NCI-H460 (cell line): ENCODE data around the gene SST. TPM values are rescaled to one million over a fixed set of nuclear protein-coding genes. Genes with fewer than 3 reads are reported as not detected.
"Not testable (repeated sequence)": the region's sequence is repeated elsewhere in the genome, so short reads cannot be mapped to it uniquely, and the experiment has no call there.

ENCODE experiments used
- DNase-seq: peaks from one replicate; pipeline ENCODE4 v3.0.0-alpha.2; 2016; ENCODE audit warnings: low read depth; ENCODE audit errors: extremely low read depth
- total RNA-seq: library from RNA; depleted of rRNA; stranded (reverse); fragments of >200 nt; shearing (Covaris generic); gene quantifications from 2 replicates; pipeline ENCODE4 v1.2.3, GENCODE V29; 2014

Gene SST
- total RNA-seq, 1 experiment from 2014 or later: not detected

DNA sequence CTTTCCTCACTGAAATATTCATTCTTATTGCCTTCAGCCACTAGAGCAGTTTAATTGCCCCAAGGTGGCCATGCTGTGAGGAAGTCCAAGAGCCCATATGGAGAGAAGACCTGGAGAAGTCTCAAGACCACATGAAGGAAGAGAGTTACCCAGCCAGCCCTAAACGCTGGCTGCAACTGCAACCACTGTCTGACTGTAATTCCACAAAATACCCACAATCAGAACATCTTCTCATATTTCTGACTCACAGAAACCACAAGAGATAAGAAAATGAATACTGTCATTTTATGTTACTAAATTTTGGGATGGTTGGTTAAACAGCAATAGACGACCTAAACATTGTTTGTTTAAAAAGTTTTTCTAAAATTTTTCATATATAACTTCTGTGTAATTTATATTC, 14.7 kb upstream of the SST start:
- DNase-seq: no peak

- DNase-seq: no peak
These were observed 14.2 kb upstream of the SST start for GRCh38 chr3:187684444-187684843.

DNA sequence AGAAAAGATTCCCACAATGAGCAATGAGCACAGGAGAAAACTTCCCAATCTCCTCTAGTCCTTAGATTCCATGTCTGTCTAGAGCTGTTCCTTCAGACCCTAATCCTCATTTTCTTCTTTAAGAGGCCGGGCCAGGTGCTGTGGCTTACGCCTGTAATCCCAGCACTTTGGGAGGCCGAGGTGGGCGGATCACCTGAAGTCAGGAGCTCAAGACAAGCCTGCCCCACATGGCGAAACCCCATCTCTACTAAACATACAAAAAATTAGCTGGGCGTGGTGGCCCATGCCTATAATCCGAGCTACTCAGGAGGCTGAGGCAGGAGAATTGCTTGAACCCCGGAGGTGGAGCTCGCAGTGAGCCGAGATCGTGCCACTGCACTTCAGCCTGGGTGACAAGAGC, 11.6 kb upstream of the SST start:
- not testable (repeated sequence) for DNase-seq

DNA sequence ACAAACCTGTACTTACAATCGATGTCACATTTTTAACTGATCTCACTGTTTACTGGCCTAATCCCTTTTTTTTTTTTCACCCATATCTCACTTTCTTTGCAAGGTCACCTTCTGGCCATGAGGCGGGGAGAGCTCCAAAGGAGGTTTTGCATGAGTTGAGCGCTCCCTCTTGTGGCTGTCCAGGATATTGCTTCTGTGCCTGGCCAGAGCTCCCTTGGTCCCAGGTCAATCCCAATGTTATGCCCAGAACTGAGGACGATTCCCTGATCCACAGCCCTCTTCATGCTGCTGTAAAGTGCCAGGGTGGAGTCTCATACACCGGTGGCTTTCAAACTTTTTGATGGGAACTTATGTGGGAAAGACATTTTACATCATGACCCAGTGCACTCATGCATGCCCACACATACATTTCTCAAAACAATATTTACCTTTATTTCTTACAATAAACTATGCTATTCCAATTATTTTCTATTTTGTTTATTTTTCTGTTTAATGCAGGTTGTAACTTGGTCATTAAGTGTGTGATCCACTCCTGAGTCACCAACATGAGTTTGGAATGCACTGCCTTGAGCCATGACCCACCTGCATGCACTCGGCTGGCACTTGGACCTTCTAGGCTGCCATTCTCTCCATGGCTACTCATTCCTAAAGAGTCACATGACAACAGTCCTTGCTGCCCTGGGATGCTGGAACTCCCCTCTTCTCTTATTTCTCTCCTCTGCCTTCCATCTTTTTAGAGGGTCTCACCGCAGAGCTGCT, 9.6 kb upstream of the SST start:
- peak; percentile 59 for DNase-seq

GRCh38 chr3:187678726-187679268, 8.6 kb upstream of the SST start:
- peak; percentile 29 for DNase-seq

GRCh38 chr3:187677604-187678003, 7.4 kb upstream of the SST start:
- no peak for DNase-seq

GRCh38 chr3:187673012-187673411, 2.8 kb upstream of the SST start:
- DNase-seq: no peak

DNA sequence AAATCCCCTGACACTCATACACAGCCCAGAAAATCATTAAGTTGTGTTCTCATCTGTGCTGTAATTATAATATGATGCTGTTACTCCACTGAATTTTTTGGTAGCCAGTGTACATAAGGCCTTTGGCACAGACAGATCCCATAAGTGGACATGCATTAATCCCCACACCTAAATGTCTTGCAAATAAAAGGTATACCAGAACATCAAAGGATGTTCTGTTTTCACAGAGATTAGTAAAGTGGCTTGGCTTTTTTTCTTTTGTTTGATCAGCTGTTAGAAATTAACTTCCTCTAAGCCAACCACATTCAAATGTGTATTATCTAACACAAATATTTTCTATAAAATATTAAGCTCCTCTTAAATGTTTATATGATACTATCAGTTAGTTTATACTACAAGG, 2.7 kb downstream of the SST start:
- DNase-seq: no peak

GRCh38 chr3:187665764-187666402, 4.3 kb downstream of the SST start:
- no peak for DNase-seq

DNA sequence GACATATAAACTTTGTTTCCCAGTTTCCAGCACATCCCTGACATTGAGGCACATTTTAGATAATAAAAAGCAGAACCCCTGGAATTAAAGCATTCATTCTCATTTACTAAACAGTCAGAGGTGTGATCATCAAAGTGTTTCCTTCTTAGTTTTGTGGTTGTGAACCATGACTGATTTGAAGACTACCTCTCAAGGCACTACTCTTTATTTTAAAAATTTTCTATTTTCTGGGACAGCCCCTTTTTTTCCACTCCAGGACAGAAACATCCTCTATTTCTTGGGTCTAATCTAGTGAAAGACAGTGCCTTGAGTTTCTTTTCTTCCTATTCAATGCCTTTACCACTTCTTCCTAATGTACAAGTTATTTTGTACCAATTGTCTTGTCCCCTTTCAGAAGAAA, 5.2 kb downstream of the SST start:
- DNase-seq: no peak

GRCh38 chr3:187662848-187663409, 7.3 kb downstream of the SST start:
- DNase-seq: no peak

DNA sequence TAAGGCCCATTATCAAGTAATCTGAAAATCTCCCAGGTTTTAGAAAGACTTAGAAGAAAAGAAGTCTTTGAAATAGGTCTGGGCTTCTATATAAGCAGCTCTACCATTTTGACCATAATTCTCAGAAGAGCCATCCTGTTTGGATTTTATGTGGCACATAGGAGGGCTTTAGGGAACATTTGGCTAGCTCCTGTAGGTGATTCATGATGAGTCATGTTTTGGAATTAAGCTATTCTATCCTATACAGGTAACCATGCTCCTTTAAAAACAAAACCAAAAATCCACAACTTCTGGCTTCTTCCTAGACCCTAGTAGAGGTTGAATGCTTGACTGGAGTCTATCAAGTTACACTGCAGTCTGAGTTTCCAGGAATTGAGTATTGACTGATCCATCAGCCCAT, 8.9 kb downstream of the SST start:
- DNase-seq: no peak

DNA sequence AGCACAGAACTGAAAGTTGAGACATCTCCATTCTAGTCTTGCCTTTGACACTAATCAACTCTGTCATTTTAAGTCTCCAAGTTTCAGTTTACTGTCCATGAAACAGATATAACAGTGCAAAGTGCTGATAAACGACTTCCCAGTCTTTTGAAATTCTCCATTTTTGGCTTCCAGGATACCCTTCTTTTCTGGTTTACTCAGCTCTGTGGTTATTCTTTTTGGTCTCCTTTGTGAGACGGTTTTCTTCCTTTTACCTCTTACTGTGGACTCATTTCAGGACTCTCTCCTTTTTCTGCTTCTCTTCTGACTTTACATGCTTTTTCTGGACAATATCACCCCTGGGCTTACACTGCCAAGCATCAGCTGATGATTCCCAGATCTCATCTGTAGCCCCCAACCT, 18.9 kb downstream of the SST start:
- no peak for DNase-seq

- no peak for DNase-seq
These were observed 22.0 kb downstream of the SST start for GRCh38 chr3:187648177-187648576.

DNA sequence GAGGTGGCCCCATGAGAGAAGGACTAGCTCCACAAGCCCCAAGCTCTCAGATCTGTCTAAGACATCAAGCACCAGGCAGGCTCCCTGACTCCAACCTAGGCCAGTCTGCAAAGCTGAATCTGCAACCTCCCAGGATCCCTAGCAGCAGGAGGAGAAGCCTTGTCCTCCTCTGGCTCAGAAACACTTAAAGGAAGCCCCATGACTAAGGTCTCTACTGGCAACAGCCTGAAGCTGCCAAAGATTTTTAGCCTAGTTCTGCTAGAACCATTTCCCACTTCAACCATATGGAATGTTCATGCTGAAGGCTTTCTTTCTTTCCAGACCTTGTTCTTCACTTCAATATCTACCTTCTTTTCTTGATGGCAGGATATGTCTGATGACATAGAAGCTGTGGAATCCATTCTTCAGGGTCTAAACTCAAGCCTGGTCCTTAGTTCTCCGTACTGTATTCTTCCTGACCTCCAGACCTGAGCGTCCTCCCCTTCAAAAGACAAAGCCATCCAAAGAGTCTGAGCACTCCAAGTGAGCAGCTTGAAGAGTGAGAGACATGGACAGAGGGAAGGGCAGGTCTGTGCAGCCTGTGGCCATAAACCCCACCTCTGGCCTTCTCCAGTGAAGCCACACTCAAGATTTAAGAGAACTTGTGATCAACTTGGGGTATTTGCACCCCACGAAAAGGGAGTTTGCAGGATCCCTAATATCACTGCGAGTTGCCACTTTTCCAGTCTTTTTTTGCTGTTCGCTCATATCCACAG, 23.1 kb downstream of the SST start:
- no peak for DNase-seq

- not testable (repeated sequence) for DNase-seq
These were observed 24.8 kb downstream of the SST start for GRCh38 chr3:187645379-187645778.

GRCh38 chr3:187642861-187643260, 27.3 kb downstream of the SST start:
- DNase-seq: no peak

GRCh38 chr3:187641320-187642016, 28.7 kb downstream of the SST start:
- DNase-seq: no peak

- DNase-seq: no peak
These were observed 29.6 kb downstream of the SST start for GRCh38 chr3:187640569-187641059.

DNA sequence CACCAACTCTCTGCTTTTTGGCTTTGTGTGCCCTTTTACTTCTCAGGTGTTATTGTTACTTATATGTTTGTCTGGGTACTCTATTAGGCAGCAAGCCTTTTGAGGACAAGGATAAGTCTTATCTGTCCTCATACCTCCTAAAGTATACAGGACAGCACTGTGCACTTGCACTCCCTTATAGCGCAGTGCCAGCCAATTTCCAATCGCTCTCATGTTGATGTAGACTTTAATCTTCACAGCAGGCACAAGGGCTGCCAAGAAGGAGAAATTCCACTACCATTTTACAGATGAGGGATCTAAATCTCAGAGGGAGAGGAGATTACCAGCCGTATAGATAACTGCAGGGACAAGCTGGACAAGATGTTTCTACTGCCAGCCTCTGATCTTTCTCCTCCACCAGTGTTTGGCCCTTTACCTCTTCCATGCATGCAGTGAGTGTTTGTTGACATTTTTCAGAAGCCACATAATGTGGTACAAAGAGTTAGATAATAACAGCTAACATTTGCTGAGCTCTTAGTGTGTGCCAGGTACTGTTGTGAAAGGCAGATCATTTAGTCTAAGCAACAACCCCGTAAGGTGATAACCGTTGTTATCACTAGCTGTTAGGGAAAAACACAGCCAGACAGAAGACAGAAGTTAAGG, 30.1 kb downstream of the SST start:
- DNase-seq: no peak
